ENCODE measurements around the gene MAD1L1. TPM values are rescaled to one million over a fixed set of nuclear protein-coding genes. Genes with fewer than 3 reads are reported as not detected.

MAD1L1 gene
- total RNA-seq, 1 experiment from 2014 or later: 46.7 TPM

- Histone ChIP-seq H3K27ac (ENCODE audit: low read depth, low read length, poor library complexity, severe bottlenecking) (no peak overlapping the region), H3K36me3 (ENCODE audit: insufficient read depth, low read length, poor library complexity, severe bottlenecking) (no peaks in the 10 kb centered on the region), H3K4me3 (ENCODE audit: low read depth, low read length, poor library complexity, severe bottlenecking) (no peak overlapping the region), H3K27me3 (replicated peaks; ENCODE audit: insufficient read depth, low read depth, low read length, poor library complexity) (no peaks in the 10 kb centered on the region), H3K9me3 (ENCODE audit: low read depth, low read length, poor library complexity, severe bottlenecking) (no peaks in the 10 kb centered on the region), H3K4me1 (ENCODE audit: insufficient read depth, low read length, poor library complexity, severe bottlenecking) (peaks cover 14% of the 10 kb centered on the region)
- TF ChIP-seq CTCF (conservative IDR thresholded peaks at IDR 0.05; ENCODE audit: low read depth, low read length) (no peak), EZH2 (IDR thresholded peaks at IDR 0.05; ENCODE audit: borderline replicate concordance, low read depth, low read length, poor library complexity, severe bottlenecking) (no peak)
- CTCF ChIA-PET: no interaction called here
- no peak for DNase-seq (ENCODE audit: low spot score)
- BruUV-seq (replicated peaks): no TSS peak
- intact Hi-C loops (cut with micrococcal nuclease; ENCODE audit: unreplicated experiment): no loop called here
- POLR2A ChIA-PET (ENCODE audit: low non-redundant PET): no interaction called here
Measured at GRCh38 chr7:2139004-2139699, 93.6 kb downstream of the MAD1L1 start.

GRCh38 chr7:2138146-2138765 lies 94.5 kb downstream of the MAD1L1 start:
- Histone ChIP-seq H3K4me3 (ENCODE audit: low read depth, low read length, poor library complexity, severe bottlenecking) (no peak overlapping the region), H3K36me3 (ENCODE audit: insufficient read depth, low read length, poor library complexity, severe bottlenecking) (no peaks in the 10 kb centered on the region), H3K27ac (ENCODE audit: low read depth, low read length, poor library complexity, severe bottlenecking) (no peak overlapping the region), H3K27me3 (replicated peaks; ENCODE audit: insufficient read depth, low read depth, low read length, poor library complexity) (no peaks in the 10 kb centered on the region), H3K4me1 (ENCODE audit: insufficient read depth, low read length, poor library complexity, severe bottlenecking) (peaks cover 14% of the 10 kb centered on the region), H3K9me3 (ENCODE audit: low read depth, low read length, poor library complexity, severe bottlenecking) (no peaks in the 10 kb centered on the region)
- TF ChIP-seq EZH2 (IDR thresholded peaks at IDR 0.05; ENCODE audit: borderline replicate concordance, low read depth, low read length, poor library complexity, severe bottlenecking): no peak
- no peak for TF ChIP-seq CTCF (conservative IDR thresholded peaks at IDR 0.05; ENCODE audit: low read depth, low read length)
- POLR2A ChIA-PET (ENCODE audit: low non-redundant PET): no interaction called here
- no TSS peak for BruUV-seq (replicated peaks)
- DNase-seq (ENCODE audit: low spot score): no peak
- CTCF ChIA-PET: no interaction called here
- intact Hi-C loops (cut with micrococcal nuclease; ENCODE audit: unreplicated experiment): no loop called here

- no TSS peak for BruUV-seq (replicated peaks)
- Histone ChIP-seq H3K27me3 (replicated peaks; ENCODE audit: insufficient read depth, low read depth, low read length, poor library complexity) (no peaks in the 10 kb centered on the region), H3K4me1 (ENCODE audit: insufficient read depth, low read length, poor library complexity, severe bottlenecking) (peaks cover 22% of the 10 kb centered on the region), H3K9me3 (ENCODE audit: low read depth, low read length, poor library complexity, severe bottlenecking) (no peaks in the 10 kb centered on the region), H3K36me3 (ENCODE audit: insufficient read depth, low read length, poor library complexity, severe bottlenecking) (no peaks in the 10 kb centered on the region), H3K27ac (ENCODE audit: low read depth, low read length, poor library complexity, severe bottlenecking) (no peak overlapping the region), H3K4me3 (ENCODE audit: low read depth, low read length, poor library complexity, severe bottlenecking) (no peak overlapping the region)
- CTCF ChIA-PET: no interaction called here
- no peak for DNase-seq (ENCODE audit: low spot score)
- no peak for TF ChIP-seq CTCF (conservative IDR thresholded peaks at IDR 0.05; ENCODE audit: low read depth, low read length)
- TF ChIP-seq EZH2 (IDR thresholded peaks at IDR 0.05; ENCODE audit: borderline replicate concordance, low read depth, low read length, poor library complexity, severe bottlenecking): no peak
- POLR2A ChIA-PET (ENCODE audit: low non-redundant PET): no interaction called here
- intact Hi-C loops (cut with micrococcal nuclease; ENCODE audit: unreplicated experiment): no loop called here
Measured at GRCh38 chr7:2134740-2135139, 98.0 kb downstream of the MAD1L1 start.
